Naive B cell (primary cell): ENCODE results near the gene COX10. TPM values are rescaled to one million over a fixed set of nuclear protein-coding genes. Genes with fewer than 3 reads are reported as not detected.
A peak's percentile ranks its signal among the peaks of the same experiment; 100 is the strongest.
"Not testable (repeated sequence)": the region's sequence is repeated elsewhere in the genome, so short reads cannot be mapped to it uniquely, and the experiment has no call there.

Experiments
- ATAC-seq, 2 donors: fragments of 150-1000 bp; cut with Tn5 transposase; 2 replicates each; pipeline ENCODE4 v1.10.0; 2021; ENCODE audit warnings: low read depth in 2 of 2, mild to moderate bottlenecking in 2 of 2, moderate library complexity in 2 of 2
- DNase-seq: peaks from one replicate; pipeline ENCODE4 v3.0.0; 2022
- H3K27ac Mint-ChIP-seq, 6 donors: one replicate each; pipeline ENCODE4 v1.8.0; 2020 to 2022; ENCODE audit warnings: mild to moderate bottlenecking in 6 of 6, mixed read lengths in 6 of 6, moderate library complexity in 5 of 6, inconsistent platforms in 2 of 6
- H3K27me3 Mint-ChIP-seq, 3 donors: one replicate each; pipeline ENCODE4 v1.8.0; 2021 to 2022; ENCODE audit warnings: mixed read lengths in 3 of 3, mild to moderate bottlenecking in 1 of 3
- H3K36me3 Mint-ChIP-seq, 2 donors: one replicate each; pipeline ENCODE4 v1.8.0; 2020 to 2022; ENCODE audit warnings: mixed read lengths in 2 of 2, inconsistent platforms in 1 of 2, mild to moderate bottlenecking in 1 of 2
- H3K4me1 Mint-ChIP-seq, 3 donors: one replicate each; pipeline ENCODE4 v1.8.0; 2020 to 2022; ENCODE audit warnings: mixed read lengths in 3 of 3, inconsistent platforms in 1 of 3, mild to moderate bottlenecking in 1 of 3, moderate library complexity in 1 of 3
- H3K4me3 Mint-ChIP-seq, 8 donors: one replicate each; pipeline ENCODE4 v1.8.0; 2020 to 2022; ENCODE audit warnings: mild to moderate bottlenecking in 8 of 8, mixed read lengths in 8 of 8, moderate library complexity in 8 of 8, inconsistent platforms in 2 of 8
- H3K9me3 Mint-ChIP-seq, 7 donors: one replicate each; pipeline ENCODE4 v1.8.0; 2020 to 2022; ENCODE audit warnings: mixed read lengths in 7 of 7, mild to moderate bottlenecking in 5 of 7, inconsistent platforms in 2 of 7, moderate library complexity in 1 of 7
- polyA plus RNA-seq, 6 donors: library from polyadenylated mRNA; unstranded; fragments of 300-500 nt; fragmentation: Illumina TruSeq; gene quantifications; one replicate each; pipeline ENCODE4 v1.2.3, GENCODE V29; 2021; ENCODE audit warnings: low read depth in 6 of 6

Gene COX10
- polyA plus RNA-seq, 6 donors from 2014 or later: 16.7 to 30.8 (median 20.8) TPM

GRCh38 chr17:14211246-14211645 lies 141.9 kb downstream of the COX10 start:
- no peak for DNase-seq
- H3K4me1 Mint-ChIP-seq: peaks cover 0 to 3% (median 0%) of the 10 kb centered on the region in 3 donors
- peaks cover 49% of the 10 kb centered on the region in 2 donors for H3K36me3 Mint-ChIP-seq
- peaks cover 0 to 10% (median 3%) of the 10 kb centered on the region in 7 donors for H3K9me3 Mint-ChIP-seq
- no peak for ATAC-seq
- H3K4me3 Mint-ChIP-seq: no peak overlapping the region
- H3K27me3 Mint-ChIP-seq: peaks cover 5 to 15% (median 10%) of the 10 kb centered on the region in 3 donors
- H3K27ac Mint-ChIP-seq: peak overlapping the region in 1 of 6 donors; percentile 13

DNA sequence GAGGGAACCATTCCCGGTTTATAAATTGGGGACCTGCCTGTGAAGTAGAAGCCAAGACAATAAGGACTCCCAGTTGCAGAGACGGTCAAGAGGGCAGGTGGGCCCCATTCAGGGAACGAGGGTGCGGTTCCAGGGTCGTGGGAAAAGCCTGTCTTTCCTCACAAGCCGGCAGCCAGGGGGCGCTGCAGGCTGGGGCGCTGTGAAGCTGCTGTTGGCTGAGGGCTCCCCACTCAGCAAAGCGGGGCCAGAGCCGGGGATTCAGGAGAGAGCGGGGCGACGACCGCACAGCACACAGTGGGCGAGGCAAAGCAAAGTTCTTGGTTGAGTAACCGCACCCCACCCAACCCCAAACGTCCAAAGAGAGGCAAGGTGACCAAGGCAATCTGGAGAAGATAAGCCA lies 142.5 kb downstream of the COX10 start:
- Mint-ChIP-seq H3K27ac (peak overlapping the region in 1 of 6 donors; percentile 13), H3K4me1 (peaks cover 0 to 3% (median 0%) of the 10 kb centered on the region in 3 donors), H3K36me3 (peaks cover 49 to 55% of the 10 kb centered on the region in 2 donors), H3K9me3 (peaks cover 0 to 10% (median 3%) of the 10 kb centered on the region in 7 donors), H3K27me3 (peaks cover 5 to 15% (median 10%) of the 10 kb centered on the region in 3 donors), H3K4me3 (peak overlapping the region in 1 of 8 donors; percentile 3)
- DNase-seq: peak; percentile 26
- ATAC-seq: no peak

DNA sequence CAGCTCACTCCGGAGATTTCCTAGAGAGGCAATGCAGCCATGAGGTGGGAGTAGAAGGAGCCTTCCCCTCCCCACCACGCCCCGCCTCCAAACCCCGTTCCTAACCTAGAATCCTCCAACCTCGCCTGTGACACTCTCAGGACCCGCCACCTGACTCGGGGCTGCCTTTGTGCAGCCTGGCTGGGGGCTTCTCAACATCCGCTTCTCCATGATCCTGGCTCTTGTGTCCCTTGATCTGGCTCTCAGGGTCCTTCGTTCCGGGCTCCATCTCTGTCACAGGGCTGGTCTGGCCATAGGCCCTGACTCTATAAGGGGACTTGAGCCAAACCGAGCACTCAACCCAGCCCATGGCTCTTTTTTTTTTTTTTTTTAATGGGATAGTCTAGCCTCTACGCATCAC lies 143.1 kb downstream of the COX10 start:
- no peak overlapping the region for H3K27ac Mint-ChIP-seq
- no peak overlapping the region for H3K4me3 Mint-ChIP-seq

GRCh38 chr17:14214271-14214670 lies 145.0 kb downstream of the COX10 start:
- DNase-seq: no peak
- Mint-ChIP-seq H3K27ac (no peak overlapping the region), H3K27me3 (peaks cover 5 to 15% (median 10%) of the 10 kb centered on the region in 3 donors), H3K36me3 (peaks cover 37 to 38% of the 10 kb centered on the region in 2 donors), H3K4me3 (no peak overlapping the region), H3K9me3 (peaks cover 0 to 10% (median 3%) of the 10 kb centered on the region in 7 donors), H3K4me1 (peaks cover 0 to 3% (median 0%) of the 10 kb centered on the region in 3 donors)
- ATAC-seq: no peak

More for the DNA sequence above, 143.1 kb downstream of the COX10 start:
- DNase-seq (no peak), ATAC-seq (no peak)
- Mint-ChIP-seq H3K9me3 (peaks cover 0 to 10% (median 3%) of the 10 kb centered on the region in 7 donors), H3K36me3 (peaks cover 44 to 52% of the 10 kb centered on the region in 2 donors), H3K27me3 (peaks cover 5 to 15% (median 10%) of the 10 kb centered on the region in 3 donors), H3K4me1 (peaks cover 0 to 3% (median 0%) of the 10 kb centered on the region in 3 donors)

- no peaks in the 10 kb centered on the region for H3K4me1 Mint-ChIP-seq
- H3K27me3 Mint-ChIP-seq: peaks cover 16 to 23% (median 20%) of the 10 kb centered on the region in 3 donors
- H3K27ac Mint-ChIP-seq: no peak overlapping the region
- ATAC-seq (no peak), DNase-seq (no peak)
- H3K9me3 Mint-ChIP-seq: peaks cover 0 to 3% (median 0%) of the 10 kb centered on the region in 7 donors
- H3K36me3 Mint-ChIP-seq: peaks cover 8 to 12% of the 10 kb centered on the region in 2 donors
- H3K4me3 Mint-ChIP-seq: no peak overlapping the region
These were observed 153.3 kb downstream of the COX10 start for GRCh38 chr17:14222611-14223010.

DNA sequence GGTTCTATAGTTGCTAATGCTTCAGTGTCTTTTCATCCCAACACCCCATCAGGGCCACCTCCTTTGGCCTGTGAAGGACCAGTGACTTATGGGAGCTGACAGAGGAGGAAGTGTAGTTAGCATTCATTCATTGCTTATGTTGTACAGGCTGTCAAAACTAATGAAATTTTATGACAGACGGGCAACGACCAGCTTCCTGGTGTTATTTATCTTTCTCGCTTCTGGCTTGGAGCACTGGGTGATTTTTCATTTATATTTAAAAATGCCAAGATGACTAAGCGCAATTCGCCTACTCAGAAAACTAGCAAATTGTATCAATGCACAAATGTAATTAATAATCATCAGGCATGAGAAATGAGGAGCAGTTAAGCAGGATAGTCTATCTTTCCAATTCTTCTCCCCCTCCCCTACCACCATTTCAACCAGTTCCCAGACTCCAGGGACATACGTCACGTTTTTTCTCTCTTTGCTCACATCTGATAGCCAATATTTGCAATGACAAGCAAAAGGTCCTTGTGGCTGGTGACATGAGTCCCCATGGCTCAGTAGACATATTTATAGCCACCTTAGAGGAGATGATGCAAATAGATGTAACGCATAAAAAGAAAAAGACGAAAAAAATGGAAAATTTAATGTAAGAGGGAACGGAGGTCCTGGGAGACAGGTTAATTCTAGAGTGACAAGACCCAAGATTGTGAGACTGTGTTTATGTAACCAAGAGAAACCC lies 156.1 kb downstream of the COX10 start:
- Mint-ChIP-seq H3K27me3 (peaks cover 16 to 27% (median 23%) of the 10 kb centered on the region in 3 donors), H3K36me3 (peaks cover 5 to 14% of the 10 kb centered on the region in 2 donors), H3K4me3 (no peak overlapping the region), H3K9me3 (peaks cover 0 to 3% (median 0%) of the 10 kb centered on the region in 7 donors), H3K27ac (peak overlapping the region in 1 of 6 donors; percentile 41), H3K4me1 (no peaks in the 10 kb centered on the region)
- DNase-seq (no peak), ATAC-seq (no peak)

DNA sequence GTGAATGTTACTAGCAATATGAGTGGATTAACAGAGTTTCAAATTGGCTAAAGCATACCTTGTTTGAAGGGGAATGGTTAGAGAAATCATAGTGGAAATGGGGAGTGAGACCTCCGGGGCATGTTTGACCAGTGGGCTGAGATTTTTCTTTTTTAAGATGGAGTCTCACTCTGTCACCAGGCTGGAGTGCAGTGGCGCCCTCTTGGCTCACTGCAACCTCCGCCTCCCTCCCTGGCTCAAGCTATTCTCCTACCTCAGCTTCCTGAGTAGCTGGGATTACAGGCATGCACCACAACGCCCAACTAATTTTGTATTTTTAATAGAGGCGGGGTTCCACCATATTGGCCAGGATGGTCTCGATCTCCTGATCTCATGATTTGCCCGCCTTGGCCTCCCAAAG lies 157.7 kb downstream of the COX10 start:
- H3K4me1 Mint-ChIP-seq: no peaks in the 10 kb centered on the region

DNA sequence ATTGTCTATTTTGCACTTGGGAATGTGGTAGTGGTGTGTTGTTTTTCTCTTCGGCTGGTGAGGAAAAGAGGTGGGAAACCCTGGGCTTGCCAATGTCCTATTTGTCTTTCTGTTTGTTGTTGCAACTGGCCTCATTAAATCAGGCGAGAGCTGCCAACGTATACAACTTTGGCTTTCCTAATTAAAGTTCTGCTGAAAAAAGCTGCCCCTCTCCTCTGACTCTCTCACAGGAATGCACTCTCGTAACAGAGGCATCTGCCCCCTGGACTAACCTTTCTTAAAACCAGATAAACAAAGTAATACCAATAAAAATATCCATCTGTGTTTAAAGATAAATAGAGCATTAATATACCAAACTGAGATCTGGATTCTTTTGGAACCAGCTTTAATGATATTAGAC lies 159.6 kb downstream of the COX10 start:
- Mint-ChIP-seq H3K27ac (no peak overlapping the region), H3K27me3 (peaks cover 10 to 27% (median 23%) of the 10 kb centered on the region in 3 donors), H3K4me3 (no peak overlapping the region), H3K4me1 (no peaks in the 10 kb centered on the region), H3K36me3 (peaks cover 0 to 12% of the 10 kb centered on the region in 2 donors), H3K9me3 (peaks cover 0 to 3% (median 0%) of the 10 kb centered on the region in 7 donors)
- DNase-seq: no peak
- no peak for ATAC-seq

More for the DNA sequence above, 157.7 kb downstream of the COX10 start:
- Mint-ChIP-seq H3K27me3 (peaks cover 16 to 27% (median 23%) of the 10 kb centered on the region in 3 donors), H3K27ac (no peak overlapping the region), H3K36me3 (peaks cover 5 to 14% of the 10 kb centered on the region in 2 donors), H3K4me3 (no peak overlapping the region), H3K9me3 (peaks cover 0 to 3% (median 0%) of the 10 kb centered on the region in 7 donors)
- ATAC-seq (no peak), DNase-seq (no peak)

DNA sequence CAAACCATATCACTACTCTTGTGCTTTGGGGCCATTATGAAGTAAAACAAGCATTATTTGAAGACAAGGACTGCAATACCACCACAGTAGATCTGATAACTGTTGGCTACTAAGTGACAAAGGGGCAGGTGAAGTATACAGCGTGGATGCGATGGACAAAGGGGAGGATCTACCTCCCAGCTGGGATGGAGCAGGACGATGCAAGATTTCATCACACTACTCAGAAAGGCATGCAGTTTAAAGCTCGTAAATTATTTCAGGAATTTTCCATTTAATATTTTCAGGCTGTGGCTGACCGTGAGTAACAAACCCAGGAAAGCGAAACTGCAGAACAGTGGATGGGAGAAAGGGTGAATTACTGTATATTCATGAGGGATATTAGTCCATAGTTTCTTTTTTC lies 161.9 kb downstream of the COX10 start:
- Mint-ChIP-seq H3K27ac (peak overlapping the region in 1 of 6 donors; percentile 17), H3K27me3 (peaks cover 7 to 18% (median 7%) of the 10 kb centered on the region in 3 donors)
- not testable (repeated sequence) for H3K36me3 Mint-ChIP-seq, ATAC-seq, DNase-seq, H3K4me3 Mint-ChIP-seq, H3K4me1 Mint-ChIP-seq, H3K9me3 Mint-ChIP-seq

DNA sequence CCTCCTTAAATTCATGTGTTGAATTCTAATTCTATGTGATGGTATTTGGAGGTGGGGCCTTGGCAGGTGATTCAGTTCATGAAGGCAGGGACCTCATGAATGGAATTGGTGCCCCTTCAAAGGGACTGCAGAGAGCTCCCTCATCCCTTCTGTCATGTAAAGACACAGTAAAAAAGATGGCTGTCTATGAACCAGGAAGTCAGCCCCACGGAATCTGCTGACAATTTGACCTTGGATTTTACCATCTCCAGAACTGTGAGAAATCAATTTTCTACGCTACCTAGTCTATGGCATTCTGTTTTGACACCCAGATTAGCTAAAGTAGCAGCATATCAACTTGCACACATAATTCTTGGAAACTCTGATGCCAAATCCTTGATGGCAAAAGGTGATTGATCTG lies 165.7 kb downstream of the COX10 start:
- not testable (repeated sequence) for DNase-seq, H3K27me3 Mint-ChIP-seq

DNA sequence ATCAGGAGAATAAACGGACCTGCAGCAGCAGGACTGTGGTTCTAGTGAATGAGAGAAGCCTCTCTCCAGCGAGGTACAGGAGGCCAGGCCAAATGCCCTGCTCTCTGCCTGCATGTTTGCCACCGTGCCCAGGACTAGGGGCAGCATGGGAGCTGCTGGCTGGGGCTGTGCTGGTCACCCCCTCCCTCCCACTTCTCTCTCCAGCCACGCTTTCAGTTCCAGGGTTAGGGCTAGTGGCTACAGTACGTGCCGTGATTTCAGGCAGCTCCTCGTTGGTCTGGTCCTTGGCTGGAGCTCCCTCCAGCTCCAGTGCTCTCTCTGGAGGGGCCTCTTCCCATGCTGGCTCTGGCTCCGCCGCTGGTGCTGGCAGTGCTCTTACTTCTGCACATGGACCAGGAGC lies 166.7 kb downstream of the COX10 start:
- H3K27me3 Mint-ChIP-seq, H3K9me3 Mint-ChIP-seq, H3K4me1 Mint-ChIP-seq, H3K27ac Mint-ChIP-seq, ATAC-seq, H3K4me3 Mint-ChIP-seq, H3K36me3 Mint-ChIP-seq, DNase-seq: not testable (repeated sequence)

More for the DNA sequence above, 165.7 kb downstream of the COX10 start:
- not testable (repeated sequence) for ATAC-seq, H3K27ac Mint-ChIP-seq, H3K36me3 Mint-ChIP-seq, H3K4me3 Mint-ChIP-seq, H3K4me1 Mint-ChIP-seq, H3K9me3 Mint-ChIP-seq

- DNase-seq, H3K4me3 Mint-ChIP-seq, H3K27ac Mint-ChIP-seq, ATAC-seq, H3K4me1 Mint-ChIP-seq, H3K36me3 Mint-ChIP-seq, H3K27me3 Mint-ChIP-seq, H3K9me3 Mint-ChIP-seq: not testable (repeated sequence)
These were observed 167.5 kb downstream of the COX10 start, which contains the start of gene CDRT15 for GRCh38 chr17:14236762-14237161. CDRT15 (minus strand) TSS chr17:14236862; CDS start chr17:14236833, 29 bp downstream.

DNA sequence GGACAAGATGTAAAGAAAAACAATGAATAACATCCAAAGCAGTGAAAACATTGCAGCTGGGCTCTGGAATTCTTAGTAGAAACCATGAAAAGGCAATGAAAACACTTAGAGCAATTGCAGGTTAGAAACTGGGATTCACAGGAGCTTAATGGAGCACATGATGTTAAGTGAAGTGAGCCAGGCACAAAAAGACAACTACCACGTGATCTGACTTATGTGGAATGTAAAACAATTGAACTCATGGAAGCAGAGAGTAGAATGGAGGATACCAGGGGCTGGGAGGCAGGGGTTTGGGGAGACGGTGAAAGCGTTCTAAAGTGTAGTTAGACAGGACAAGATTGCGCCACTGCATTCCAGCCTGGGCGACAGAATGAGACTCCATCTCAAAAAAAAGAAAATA lies 170.0 kb downstream of the COX10 start:
- not testable (repeated sequence) for H3K9me3 Mint-ChIP-seq, ATAC-seq, DNase-seq, H3K36me3 Mint-ChIP-seq, H3K4me1 Mint-ChIP-seq, H3K27me3 Mint-ChIP-seq, H3K27ac Mint-ChIP-seq, H3K4me3 Mint-ChIP-seq

DNA sequence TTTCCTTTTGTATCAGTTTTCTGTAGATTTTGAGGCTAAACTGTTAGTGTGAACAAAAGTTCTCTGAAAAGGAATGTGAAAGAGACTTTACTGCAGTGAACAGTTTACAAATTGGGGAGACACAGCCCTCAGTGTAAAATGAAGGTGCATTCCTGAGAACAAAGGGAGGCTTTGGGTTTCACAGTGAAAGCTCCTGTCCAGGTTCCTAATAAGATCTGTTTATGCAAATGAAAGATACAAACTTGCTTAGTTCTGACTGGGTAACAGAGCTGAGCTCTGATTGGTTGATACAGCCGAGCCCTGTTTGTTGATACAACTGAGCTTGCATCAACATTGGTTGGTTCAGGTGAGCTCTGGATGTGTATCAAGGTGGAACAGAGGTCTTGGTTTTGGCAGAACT lies 175.7 kb downstream of the COX10 start:
- no peaks in the 10 kb centered on the region for H3K4me1 Mint-ChIP-seq
- no peaks in the 10 kb centered on the region for H3K36me3 Mint-ChIP-seq
- H3K4me3 Mint-ChIP-seq: no peak overlapping the region
- ATAC-seq (no peak), DNase-seq (no peak)
- H3K9me3 Mint-ChIP-seq: no peaks in the 10 kb centered on the region
- no peak overlapping the region for H3K27ac Mint-ChIP-seq
- H3K27me3 Mint-ChIP-seq: peaks cover 5 to 21% (median 15%) of the 10 kb centered on the region in 3 donors
